Posterior cingulate gyrus (tissue), 11 donors: ENCODE data around the gene TBC1D22A.
"Not testable (repeated sequence)": the region's sequence is repeated elsewhere in the genome, so short reads cannot be mapped to it uniquely, and the experiment has no call there.

ENCODE experiments used
- DNase-seq, 10 donors: peaks; one replicate each; pipeline versions ENCODE4 v3.0.0 to v3.0.0-alpha.2; 2020 to 2021; ENCODE audit warnings: mixed read lengths in 3 of 10
- intact Hi-C: fragments of 100-400 bp; cut with DNase I; formaldehyde crosslinking; loops from one replicate; pipeline ENCODE4 v1.15.1; 2023

The TBC1D22A gene

DNA sequence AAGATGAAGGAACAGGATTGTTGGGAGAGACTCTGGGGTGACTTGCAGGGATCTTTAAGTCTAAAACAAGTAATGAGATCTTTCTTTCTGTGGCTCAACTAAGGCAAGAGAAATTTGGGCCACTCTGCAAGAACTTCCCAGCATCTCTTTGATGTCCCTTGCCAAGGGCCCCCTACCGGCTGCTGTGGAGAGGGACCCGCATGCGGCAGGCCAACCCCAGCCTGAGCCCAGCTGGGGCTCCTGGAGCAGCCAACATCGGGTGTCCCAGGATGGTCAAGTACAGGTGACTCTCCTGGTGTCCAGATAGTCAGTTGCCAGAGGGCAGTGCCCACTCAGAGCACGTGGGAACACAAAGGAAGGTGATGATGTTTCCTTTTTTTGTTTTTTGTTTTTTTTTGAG lies 363.2 kb downstream of the TBC1D22A start:
- peak in 4 of 10 donors; percentile 20 to 77 (median 57) for DNase-seq
- intact Hi-C loops = no loop called here

- peak in 4 of 10 donors; percentile 18 to 72 (median 62) for DNase-seq
Observed at GRCh38 chr22:47126344-47126811, 363.9 kb downstream of the TBC1D22A start.

DNA sequence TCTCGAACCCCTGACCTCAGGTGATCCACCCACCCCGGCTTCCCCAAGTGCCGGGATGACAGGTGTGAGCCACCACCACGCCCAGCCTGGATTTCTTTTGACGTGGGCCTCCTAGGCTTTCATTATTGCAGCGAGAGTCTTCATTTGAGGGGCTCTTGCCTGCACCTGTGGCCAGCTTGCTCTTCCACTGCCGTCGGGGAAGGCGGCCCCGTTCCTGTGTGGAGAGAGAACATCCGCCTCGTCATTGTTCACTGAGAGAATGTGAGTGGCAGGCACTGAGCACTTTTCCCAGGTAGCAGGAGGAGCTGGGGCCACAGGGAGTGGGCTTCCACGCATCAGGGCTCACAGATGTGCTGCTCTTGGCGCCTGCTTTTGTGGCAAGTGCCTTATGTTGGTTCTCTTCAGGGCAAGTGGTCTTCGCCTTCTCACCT lies 365.0 kb downstream of the TBC1D22A start:
- intact Hi-C loops = no loop called here
- peak in 3 of 10 donors; percentile 21 to 83 (median 66) for DNase-seq

More at GRCh38 chr22:47126344-47126811, 363.9 kb downstream of the TBC1D22A start:
- intact Hi-C loops = no loop called here

DNA sequence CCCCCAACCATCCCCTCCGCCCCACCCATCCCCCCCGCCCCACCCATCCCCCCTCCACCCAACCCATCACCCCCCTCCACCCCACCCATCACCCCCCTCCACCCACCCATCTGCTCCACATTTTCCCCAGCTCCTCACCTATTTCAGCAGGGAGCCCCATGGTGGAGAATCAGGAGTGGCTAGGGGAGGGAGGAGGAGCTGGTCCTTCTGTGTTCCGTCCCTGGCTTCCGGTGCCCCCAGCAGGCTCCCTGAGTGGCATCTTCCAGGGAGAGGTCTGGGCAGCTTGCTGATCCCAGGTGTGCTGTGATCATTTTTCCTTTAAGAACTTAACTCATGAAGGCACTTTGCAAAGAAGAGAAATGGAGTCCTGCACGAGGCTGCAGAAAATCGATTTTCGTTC lies 365.8 kb downstream of the TBC1D22A start:
- no peak for DNase-seq
- intact Hi-C loops = no loop called here

DNA sequence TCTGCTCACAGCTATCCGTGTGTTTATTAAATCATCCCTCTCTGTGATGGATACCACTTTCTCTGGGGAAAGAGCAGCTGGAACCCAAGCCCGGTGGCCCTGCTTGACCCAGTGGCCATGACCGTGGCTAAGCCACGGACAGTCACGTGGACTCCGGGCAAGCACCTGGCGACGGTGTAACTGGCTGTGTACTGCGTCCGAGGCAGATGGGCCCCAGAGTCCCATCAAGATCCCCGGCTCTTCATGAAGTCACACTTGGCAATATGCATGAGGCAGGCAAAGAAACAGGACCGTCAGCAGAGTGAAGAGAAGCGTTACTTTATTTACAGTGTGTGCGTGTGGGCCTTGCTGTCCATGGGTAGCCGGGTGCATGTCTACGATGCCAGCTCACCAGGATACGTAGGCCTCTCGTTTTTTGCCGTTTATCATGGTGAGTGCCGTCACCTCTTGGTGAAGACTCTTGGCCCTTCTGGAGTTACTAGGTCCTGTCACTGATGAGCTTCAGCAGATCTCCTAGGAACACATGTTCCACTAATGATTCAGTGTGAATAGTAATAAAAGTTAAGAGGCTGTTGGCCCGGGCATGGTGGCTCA lies 366.3 kb downstream of the TBC1D22A start:
- intact Hi-C loops = no loop called here
- peak in 3 of 10 donors; percentile 16 to 55 (median 42) for DNase-seq

GRCh38 chr22:47129902-47130635 lies 367.6 kb downstream of the TBC1D22A start:
- intact Hi-C loops = no loop called here
- peak in 3 of 10 donors; percentile 49 to 66 (median 55) for DNase-seq

GRCh38 chr22:47130883-47131631 lies 368.6 kb downstream of the TBC1D22A start:
- peak in 4 of 10 donors; percentile 16 to 73 (median 61) for DNase-seq
- intact Hi-C loops = no loop called here

- intact Hi-C loops = no loop called here
- DNase-seq = peak in 4 of 10 donors; percentile 11 to 82 (median 32)
Observed at GRCh38 chr22:47131632-47132427, 369.4 kb downstream of the TBC1D22A start.

DNA sequence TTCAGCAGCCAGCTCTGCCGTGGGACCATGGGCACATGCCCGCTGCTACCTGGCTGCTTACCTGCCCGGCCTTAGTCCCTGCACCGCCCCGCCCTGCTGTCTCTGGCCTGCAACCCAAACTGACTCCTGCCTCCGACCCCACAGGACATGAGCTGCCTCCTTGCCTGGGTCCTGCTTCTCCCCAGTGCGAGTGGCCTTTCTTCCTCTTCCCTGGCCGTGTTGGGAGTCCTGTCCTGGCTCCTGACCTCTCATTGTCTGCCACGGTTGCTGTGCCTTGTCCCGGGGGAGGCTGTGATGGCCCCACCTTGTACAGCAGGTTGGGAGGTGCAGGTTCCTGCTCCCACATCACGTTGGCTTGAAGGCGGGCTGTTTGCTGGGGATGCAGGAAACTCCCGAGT lies 370.0 kb downstream of the TBC1D22A start:
- intact Hi-C loops = no loop called here
- peak in 2 of 10 donors; percentile 39 to 78 for DNase-seq

- peak in 1 of 10 donors; percentile 42 for DNase-seq
- intact Hi-C loops = no loop called here
Observed at GRCh38 chr22:47133061-47133969, 370.9 kb downstream of the TBC1D22A start.

- DNase-seq = peak in 1 of 10 donors; percentile 33
- intact Hi-C loops = no loop called here
Observed at GRCh38 chr22:47134222-47134621, 371.8 kb downstream of the TBC1D22A start.

GRCh38 chr22:47135338-47135737 lies 372.9 kb downstream of the TBC1D22A start:
- intact Hi-C loops = no loop called here

GRCh38 chr22:47136050-47136449 lies 373.6 kb downstream of the TBC1D22A start:
- DNase-seq = no peak
- intact Hi-C loops = no loop called here

More at GRCh38 chr22:47135338-47135737, 372.9 kb downstream of the TBC1D22A start:
- peak in 1 of 10 donors; percentile 25 for DNase-seq

DNA sequence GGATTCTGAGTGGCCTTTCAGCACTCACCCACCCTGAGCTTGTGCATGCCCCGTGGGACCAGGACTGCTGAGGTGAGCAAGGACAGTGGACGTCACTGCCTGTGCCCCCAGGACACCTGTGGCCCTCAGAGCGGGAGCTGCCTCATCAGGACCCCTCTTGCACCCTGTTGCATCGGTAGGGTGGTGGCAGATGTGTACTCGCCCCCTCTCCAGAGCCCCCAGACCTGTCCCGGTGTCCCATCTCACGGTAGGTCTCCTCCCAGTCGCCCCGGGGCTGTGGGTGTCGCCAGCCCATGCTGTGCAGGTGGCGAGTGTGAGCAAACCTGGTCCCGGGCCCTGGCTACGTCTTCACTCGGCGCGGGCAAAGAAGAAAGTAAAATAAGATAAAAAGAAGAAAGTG lies 374.2 kb downstream of the TBC1D22A start:
- DNase-seq = no peak
- intact Hi-C loops = no loop called here

- intact Hi-C loops = no loop called here
Observed at GRCh38 chr22:47139013-47139789, 376.8 kb downstream of the TBC1D22A start.

DNA sequence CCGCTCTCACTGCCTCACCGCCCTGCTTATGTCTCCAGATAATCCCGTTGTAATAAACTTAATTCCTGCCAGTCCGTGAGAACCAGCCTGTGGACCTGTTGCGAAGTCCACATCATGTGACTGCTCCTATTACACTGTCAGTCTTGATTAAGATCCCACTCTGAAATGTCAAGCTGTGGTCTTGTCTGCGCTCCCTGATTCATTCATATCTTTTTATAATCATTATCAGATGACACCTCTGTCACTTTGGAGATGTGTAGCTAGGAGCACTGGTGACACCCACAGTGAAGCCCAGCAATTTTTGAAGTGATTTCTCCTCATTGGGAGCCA lies 377.3 kb downstream of the TBC1D22A start:
- DNase-seq = no peak
- intact Hi-C loops = no loop called here

More at GRCh38 chr22:47139013-47139789, 376.8 kb downstream of the TBC1D22A start:
- DNase-seq = no peak

GRCh38 chr22:47140975-47141374 lies 378.5 kb downstream of the TBC1D22A start:
- intact Hi-C loops, DNase-seq: not testable (repeated sequence)

- DNase-seq = no peak
- intact Hi-C loops = no loop called here
Observed at GRCh38 chr22:47142427-47143046, 380.1 kb downstream of the TBC1D22A start.
